ENCODE measurements around the gene INPP4A.

INPP4A gene

GRCh38 chr2:98541489-98541888 is 96.8 kb downstream of the INPP4A start:
- H3K4me3 ChIP-seq (ENCODE audit: low read length), result no peak overlapping the region
- no peak for TF ChIP-seq ZNF274 (IDR thresholded peaks at IDR 0.05; ENCODE audit: low read depth, low read length)

GRCh38 chr2:98541906-98542305 is 97.2 kb downstream of the INPP4A start:
- TF ChIP-seq ZNF274 (IDR thresholded peaks at IDR 0.05; ENCODE audit: low read depth, low read length), result no peak
- no peak overlapping the region for H3K4me3 ChIP-seq (ENCODE audit: low read length)

- H3K4me3 ChIP-seq (ENCODE audit: low read length), result no peak overlapping the region
- no peak for TF ChIP-seq ZNF274 (IDR thresholded peaks at IDR 0.05; ENCODE audit: low read depth, low read length)
Measured at GRCh38 chr2:98543214-98543613, 98.6 kb downstream of the INPP4A start.

- H3K4me3 ChIP-seq (ENCODE audit: low read length), result no peak overlapping the region
Measured at GRCh38 chr2:98543842-98544241, 99.2 kb downstream of the INPP4A start.

GRCh38 chr2:98545591-98545990 is 100.9 kb downstream of the INPP4A start:
- H3K4me3 ChIP-seq (ENCODE audit: low read length), result no peak overlapping the region
- TF ChIP-seq ZNF274 (IDR thresholded peaks at IDR 0.05; ENCODE audit: low read depth, low read length), result no peak

More at GRCh38 chr2:98543842-98544241, 99.2 kb downstream of the INPP4A start:
- no peak for TF ChIP-seq ZNF274 (IDR thresholded peaks at IDR 0.05; ENCODE audit: low read depth, low read length)

- H3K4me3 ChIP-seq (ENCODE audit: low read length), result no peak overlapping the region
- TF ChIP-seq ZNF274 (IDR thresholded peaks at IDR 0.05; ENCODE audit: low read depth, low read length), result no peak
Measured at GRCh38 chr2:98546186-98546585, 101.5 kb downstream of the INPP4A start.

- H3K4me3 ChIP-seq (ENCODE audit: low read length), result no peak overlapping the region
- TF ChIP-seq ZNF274 (IDR thresholded peaks at IDR 0.05; ENCODE audit: low read depth, low read length), result no peak
Measured at GRCh38 chr2:98547092-98547790, 102.6 kb downstream of the INPP4A start.

- no peak for TF ChIP-seq ZNF274 (IDR thresholded peaks at IDR 0.05; ENCODE audit: low read depth, low read length)
- no peak overlapping the region; the same call in 1 of the 2 replicates for H3K4me3 ChIP-seq (ENCODE audit: low read length)
Measured at GRCh38 chr2:98548920-98549818, 104.5 kb downstream of the INPP4A start.

GRCh38 chr2:98550165-98550564 is 105.5 kb downstream of the INPP4A start:
- no peak for TF ChIP-seq ZNF274 (IDR thresholded peaks at IDR 0.05; ENCODE audit: low read depth, low read length)
- H3K4me3 ChIP-seq (ENCODE audit: low read length), result no peak overlapping the region

- no peak overlapping the region for H3K4me3 ChIP-seq (ENCODE audit: low read length)
- no peak for TF ChIP-seq ZNF274 (IDR thresholded peaks at IDR 0.05; ENCODE audit: low read depth, low read length)
Measured at GRCh38 chr2:98551316-98551715, 106.7 kb downstream of the INPP4A start.

GRCh38 chr2:98552499-98553179 is 108.0 kb downstream of the INPP4A start:
- H3K4me3 ChIP-seq (ENCODE audit: low read length), result no peak overlapping the region
- TF ChIP-seq ZNF274 (IDR thresholded peaks at IDR 0.05; ENCODE audit: low read depth, low read length), result no peak

- H3K4me3 ChIP-seq (ENCODE audit: low read length), result no peak overlapping the region
- no peak for TF ChIP-seq ZNF274 (IDR thresholded peaks at IDR 0.05; ENCODE audit: low read depth, low read length)
Measured at GRCh38 chr2:98554116-98554861, 109.6 kb downstream of the INPP4A start.

GRCh38 chr2:98555696-98556095 is 111.0 kb downstream of the INPP4A start:
- TF ChIP-seq ZNF274 (IDR thresholded peaks at IDR 0.05; ENCODE audit: low read depth, low read length), result no peak
- no peak overlapping the region for H3K4me3 ChIP-seq (ENCODE audit: low read length)

Data from GM08714 (cell line).